Measurements from ENCODE around the gene KIAA1671.

Gene KIAA1671

DNA sequence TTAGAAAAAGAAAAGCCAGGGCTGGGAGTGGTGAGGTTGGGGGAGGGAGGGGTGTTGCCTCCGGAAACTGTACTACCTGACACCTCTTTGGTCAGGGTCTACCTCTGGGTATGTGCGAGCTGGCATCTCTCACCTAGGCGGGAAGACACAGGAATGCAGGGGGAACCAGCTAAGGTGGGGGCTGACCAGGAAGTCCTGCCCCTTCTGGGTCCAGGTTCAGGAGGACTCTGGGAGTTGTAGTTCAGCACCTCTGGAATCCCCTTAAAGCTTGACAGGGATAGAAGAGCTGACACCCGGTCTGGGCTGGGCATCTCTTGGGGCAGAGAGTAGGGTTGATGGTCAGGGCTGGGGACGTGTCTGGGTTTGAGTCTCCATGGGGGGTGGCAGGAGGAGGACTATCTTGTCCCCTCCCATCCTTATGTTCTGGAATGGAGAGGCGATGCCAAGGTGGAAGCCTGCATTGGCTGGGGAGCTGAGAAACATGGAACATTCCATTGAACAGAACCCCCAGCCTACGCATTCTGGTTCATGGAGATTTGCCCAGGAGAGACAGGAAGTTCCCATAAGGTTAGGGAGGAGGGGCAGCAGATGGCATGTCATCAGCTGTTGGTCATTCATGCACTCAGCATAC lies 2.1 kb upstream of the KIAA1671 start:
- peak in 11 of 56 donors; percentile 1 to 42 (median 22) for DNase-seq

GRCh38 chr22:24952837-24953383 lies 394 bp downstream of the KIAA1671 start:
- peak in 35 of 56 donors; percentile 14 to 73 (median 55) for DNase-seq

DNA sequence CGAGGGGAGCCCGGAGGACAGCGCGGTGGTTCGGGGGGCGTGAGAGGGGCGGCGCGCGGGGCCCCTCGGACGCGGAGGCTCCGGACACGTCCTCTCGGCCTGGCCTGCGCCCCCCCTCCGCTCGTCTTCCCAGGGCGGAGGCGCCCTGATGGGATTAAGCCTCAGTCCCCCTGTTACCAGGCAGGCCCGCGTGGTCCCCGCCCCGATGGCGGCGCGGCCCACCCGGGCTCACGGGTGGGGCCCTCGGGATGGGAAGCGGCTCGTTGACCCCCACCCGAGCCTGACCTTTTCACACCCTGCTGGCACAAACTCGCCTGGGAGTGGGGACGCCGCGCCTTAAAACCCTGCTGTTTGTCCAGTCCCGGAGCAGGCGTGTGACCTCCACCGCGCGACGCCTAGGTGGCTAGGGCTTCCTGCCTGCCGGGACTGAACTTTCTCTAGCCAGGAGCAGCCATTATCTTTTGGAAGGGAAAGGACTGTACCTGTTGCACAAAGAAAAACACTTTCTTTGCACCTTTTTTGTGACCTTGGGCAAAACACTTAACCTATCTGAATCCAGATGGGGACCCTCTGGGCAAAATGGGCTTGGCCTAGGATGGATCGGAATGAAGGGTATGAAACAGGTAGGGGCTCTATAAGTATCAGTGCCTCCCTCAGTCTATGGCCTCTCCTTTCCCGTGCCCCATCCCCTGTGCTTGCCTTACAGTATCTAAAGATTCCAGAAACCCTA lies 1.0 kb downstream of the KIAA1671 start:
- peak in 3 of 56 donors; percentile 9 to 47 (median 44) for DNase-seq

- no peak for DNase-seq
Observed at GRCh38 chr22:24954114-24954463, 1.6 kb downstream of the KIAA1671 start.

DNA sequence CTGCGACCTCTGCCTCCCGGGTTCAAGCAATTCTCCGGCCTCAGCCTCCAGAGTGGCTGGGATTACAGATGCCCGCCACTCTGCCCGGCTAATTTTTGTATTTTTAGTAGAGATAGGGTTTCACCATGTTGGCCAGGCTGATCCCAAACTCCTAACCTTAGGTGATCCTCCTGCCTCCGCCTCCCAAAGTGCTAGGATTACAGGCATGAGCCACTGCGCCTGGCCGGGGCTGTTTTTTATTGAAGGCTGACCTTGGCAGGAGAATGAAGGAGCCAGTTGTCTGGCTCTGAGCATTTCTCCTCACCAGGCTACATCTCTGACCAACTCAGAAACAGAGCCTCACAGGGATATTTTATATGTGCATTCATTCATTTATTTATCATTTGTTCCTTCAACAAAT lies 2.3 kb downstream of the KIAA1671 start:
- no peak for DNase-seq

DNA sequence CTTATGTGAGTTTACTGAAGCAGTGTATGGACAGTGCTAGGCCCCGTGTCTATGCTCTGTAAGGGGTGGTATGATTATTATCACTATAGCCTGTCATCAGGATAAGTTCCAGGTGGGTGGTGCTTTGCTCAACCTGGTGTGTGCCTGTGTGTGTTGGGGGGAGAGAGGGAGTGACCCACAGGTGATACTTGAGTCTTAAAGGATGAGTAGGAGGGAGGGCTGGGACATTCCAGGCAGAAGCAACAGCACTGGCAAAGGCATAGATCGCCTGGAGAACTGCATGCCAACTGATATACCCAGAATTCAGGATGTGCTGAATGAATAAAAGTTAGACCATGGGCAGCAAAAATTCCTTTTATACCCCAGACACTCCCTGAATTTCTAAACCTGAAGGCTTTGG lies 4.5 kb downstream of the KIAA1671 start:
- no peak for DNase-seq

DNA sequence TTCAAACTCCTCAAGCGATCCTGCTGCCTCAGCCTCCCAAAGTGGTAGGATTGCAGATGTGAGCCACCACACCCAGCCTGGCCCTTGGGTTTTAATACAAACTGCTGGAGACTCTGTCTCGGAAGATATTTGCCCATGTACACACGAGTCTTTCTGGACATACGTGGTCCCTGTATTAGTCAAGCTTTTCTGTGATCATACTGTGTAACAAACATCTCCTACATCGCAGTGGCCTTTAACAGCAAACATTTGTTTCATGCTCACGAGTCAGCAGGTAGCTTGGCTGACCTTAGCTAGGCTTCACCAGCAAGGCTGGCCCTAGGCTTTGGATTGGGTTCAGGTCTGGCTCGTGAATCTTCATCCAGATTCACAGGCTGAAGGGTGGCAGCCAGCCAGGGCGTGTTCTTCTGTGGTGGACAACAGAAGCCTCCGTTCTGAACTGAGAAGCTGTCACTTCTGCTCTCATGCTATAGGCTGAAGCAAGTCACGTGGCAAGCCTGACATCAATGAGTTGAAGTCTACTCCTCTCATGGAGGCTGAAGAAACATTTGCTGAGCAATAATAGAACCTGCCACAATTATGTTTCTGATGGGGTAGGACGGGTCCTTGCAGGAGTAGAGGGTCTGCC lies 8.8 kb downstream of the KIAA1671 start:
- DNase-seq: no peak

DNA sequence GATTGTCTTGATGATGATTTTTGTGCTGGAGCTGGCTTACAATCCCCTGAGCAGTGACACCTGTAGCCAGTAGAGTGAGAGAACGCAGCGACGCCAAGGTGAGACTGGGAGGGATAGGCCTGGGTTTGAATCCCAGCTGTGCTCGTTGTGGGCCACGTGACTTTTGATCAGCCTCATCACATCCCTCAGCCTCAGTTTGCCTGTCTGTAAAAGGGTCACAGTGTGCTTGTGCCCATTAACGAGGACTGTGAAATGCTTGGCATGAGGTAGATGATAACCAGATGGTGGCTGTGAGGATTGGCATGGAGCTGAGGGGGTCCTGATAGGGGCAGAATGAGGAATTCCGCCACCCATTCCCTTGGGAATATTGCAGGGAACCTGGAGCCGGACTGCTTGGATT lies 9.6 kb downstream of the KIAA1671 start:
- no peak for DNase-seq

GRCh38 chr22:24962835-24963234 lies 10.3 kb downstream of the KIAA1671 start:
- DNase-seq: no peak

DNA sequence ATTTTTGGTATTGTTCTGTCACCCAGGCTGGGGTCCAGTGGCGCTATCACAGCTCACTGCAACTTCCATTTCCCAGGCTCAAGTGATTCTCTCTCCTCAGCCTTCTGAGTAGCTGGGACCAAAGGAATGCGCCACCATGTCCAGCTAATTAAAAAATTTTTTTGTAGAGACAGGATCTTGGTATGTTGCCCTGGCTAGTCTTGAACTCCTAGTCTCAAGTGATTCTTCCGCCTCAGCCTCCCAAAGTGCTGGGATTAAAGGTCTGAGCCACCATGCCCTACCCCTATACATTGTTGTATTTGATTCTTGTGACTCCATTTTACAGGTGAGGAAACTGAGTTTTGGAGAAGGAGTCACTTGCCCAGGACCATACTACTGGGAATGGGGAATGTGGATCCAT lies 11.9 kb downstream of the KIAA1671 start:
- DNase-seq: no peak

- DNase-seq: peak in 1 of 56 donors; percentile 24
Observed at GRCh38 chr22:24965822-24966626, 13.5 kb downstream of the KIAA1671 start.

GRCh38 chr22:24968066-24968561 lies 15.6 kb downstream of the KIAA1671 start:
- no peak for DNase-seq

GRCh38 chr22:24969560-24970301 lies 17.2 kb downstream of the KIAA1671 start:
- DNase-seq: no peak

- DNase-seq: no peak
Observed at GRCh38 chr22:24972369-24972768, 19.9 kb downstream of the KIAA1671 start.

GRCh38 chr22:24973872-24974271 lies 21.4 kb downstream of the KIAA1671 start:
- DNase-seq: no peak

DNA sequence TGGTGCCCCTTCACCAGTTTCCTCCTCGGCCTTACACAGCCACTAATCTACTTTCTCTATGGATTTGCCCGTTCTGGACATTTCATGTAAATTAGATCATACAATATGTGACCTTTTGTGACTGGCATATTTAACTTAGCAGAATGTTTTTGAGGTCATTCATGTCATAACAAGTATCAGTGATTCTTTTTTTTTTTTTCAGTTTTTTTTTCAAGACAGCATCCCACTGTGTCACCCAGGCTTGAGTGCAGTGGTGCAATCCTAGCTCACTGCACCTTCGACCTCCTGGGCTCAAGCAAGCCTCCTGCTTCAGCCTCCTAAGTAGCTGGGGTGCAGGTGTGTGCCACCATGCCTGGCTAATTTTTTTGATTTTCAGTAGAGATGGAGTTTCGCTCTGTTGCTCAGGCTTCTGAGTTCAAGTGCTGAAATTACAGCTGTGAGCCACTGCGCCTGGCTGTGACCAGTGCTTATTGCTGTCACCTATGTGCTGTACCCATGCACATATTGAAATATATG lies 22.7 kb downstream of the KIAA1671 start:
- DNase-seq: no peak

DNA sequence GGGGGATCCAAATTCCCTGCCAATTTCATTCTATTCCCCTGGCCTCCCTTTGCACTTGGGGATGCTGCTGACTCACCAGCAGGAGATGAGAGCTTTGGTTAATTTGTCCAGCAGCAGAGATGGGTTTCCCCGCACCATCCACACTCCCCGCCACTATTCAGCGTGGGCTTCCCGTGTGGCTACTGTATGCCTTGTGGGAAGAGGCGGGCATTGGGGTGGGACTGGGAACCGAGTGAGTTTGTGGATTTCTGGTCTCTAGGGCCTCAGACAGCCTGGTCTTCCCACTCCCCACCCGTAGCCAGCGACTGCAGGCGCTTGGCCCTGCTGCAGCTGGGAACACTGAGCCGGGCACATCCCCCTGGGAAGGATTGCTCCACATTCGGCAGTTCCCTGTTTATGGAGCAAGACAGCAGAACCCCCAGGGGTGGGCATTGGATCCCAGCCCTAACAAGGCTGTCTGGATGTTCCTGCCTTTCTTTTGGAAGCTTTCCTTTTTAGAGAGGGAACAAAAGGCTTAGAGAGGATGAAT lies 23.4 kb downstream of the KIAA1671 start:
- DNase-seq: peak in 9 of 56 donors; percentile 6 to 40 (median 19)

- DNase-seq: no peak
Observed at GRCh38 chr22:24976442-24977218, 24.1 kb downstream of the KIAA1671 start.
